Measurements from ENCODE around the gene PMF1. TPM values are rescaled to one million over a fixed set of nuclear protein-coding genes. Genes with fewer than 3 reads are reported as not detected.

PMF1 gene
- total RNA-seq, 1 donor from 2014 or later = 61.4 TPM

DNA sequence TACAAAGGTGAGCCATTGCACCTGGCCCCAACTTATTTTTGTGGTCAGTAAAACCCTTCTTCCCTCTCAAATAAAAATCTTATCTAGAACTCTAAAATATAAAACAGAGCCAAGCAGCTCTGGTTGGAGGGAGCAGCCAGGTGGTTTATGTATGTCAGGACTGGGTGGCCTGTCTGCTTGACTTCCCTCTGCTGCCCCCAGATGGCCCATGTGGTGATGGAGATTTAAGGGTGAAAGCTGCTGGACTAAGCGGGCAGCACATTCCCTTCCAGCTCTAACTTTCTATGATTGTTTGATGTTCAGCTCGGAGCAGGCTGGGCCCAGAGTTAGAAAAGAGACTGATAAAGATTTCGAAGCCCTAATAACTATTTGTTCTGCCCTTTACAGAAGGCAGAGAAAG, 47.0 kb downstream of the PMF1 start:
- intact Hi-C loops (cut with DNase I) = no loop called here
- Histone ChIP-seq H3K4me3 (no peak overlapping the region), H3K4me1 (no peaks in the 10 kb centered on the region), H3K27ac (no peak overlapping the region), H3K27me3 (no peaks in the 10 kb centered on the region), H3K9me3 (no peaks in the 10 kb centered on the region), H3K36me3 (peaks cover 82 to 91% of the 10 kb centered on the region in 2 donors)
- TF ChIP-seq, protein P1, sequence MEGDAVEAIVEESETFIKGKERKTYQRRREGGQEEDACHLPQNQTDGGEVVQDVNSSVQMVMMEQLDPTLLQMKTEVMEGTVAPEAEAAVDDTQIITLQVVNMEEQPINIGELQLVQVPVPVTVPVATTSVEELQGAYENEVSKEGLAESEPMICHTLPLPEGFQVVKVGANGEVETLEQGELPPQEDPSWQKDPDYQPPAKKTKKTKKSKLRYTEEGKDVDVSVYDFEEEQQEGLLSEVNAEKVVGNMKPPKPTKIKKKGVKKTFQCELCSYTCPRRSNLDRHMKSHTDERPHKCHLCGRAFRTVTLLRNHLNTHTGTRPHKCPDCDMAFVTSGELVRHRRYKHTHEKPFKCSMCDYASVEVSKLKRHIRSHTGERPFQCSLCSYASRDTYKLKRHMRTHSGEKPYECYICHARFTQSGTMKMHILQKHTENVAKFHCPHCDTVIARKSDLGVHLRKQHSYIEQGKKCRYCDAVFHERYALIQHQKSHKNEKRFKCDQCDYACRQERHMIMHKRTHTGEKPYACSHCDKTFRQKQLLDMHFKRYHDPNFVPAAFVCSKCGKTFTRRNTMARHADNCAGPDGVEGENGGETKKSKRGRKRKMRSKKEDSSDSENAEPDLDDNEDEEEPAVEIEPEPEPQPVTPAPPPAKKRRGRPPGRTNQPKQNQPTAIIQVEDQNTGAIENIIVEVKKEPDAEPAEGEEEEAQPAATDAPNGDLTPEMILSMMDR (IDR thresholded peaks at IDR 0.05) = no peak
- no peak for DNase-seq (ENCODE audit: low spot score in 2 of 2)

- TF ChIP-seq, protein P1 (IDR thresholded peaks at IDR 0.05) = no peak
- Histone ChIP-seq H3K27ac (no peak overlapping the region), H3K4me1 (no peaks in the 10 kb centered on the region)
Measured at GRCh38 chr1:156260896-156261295, 48.1 kb downstream of the PMF1 start.

GRCh38 chr1:156262461-156263287, 49.9 kb downstream of the PMF1 start:
- intact Hi-C loops (cut with DNase I) = no loop called here

More at GRCh38 chr1:156260896-156261295, 48.1 kb downstream of the PMF1 start:
- H3K9me3 ChIP-seq = no peaks in the 10 kb centered on the region
- intact Hi-C loops (cut with DNase I) = no loop called here
- DNase-seq (ENCODE audit: low spot score in 2 of 2) = no peak
- H3K4me3 ChIP-seq = no peak overlapping the region
- H3K36me3 ChIP-seq = peaks cover 85 to 95% of the 10 kb centered on the region in 2 donors
- H3K27me3 ChIP-seq = no peaks in the 10 kb centered on the region

DNA sequence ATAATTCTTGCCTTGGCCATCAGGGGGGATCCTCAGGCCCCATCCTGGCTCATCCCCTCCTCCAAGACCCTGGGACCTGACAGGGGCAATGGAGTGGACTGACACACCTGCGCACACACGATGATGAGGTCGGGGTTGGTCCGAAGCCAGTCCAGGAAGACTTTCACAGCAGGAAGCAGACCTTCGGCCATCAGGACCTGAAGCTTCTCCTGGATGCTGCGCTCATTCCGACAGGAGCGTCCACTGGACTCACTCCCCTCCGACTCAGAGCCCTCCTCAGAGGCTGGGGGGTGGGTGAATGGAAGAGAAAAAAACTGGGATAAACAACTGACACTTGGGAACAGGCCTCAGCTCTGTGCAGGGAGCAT, 50.5 kb downstream of the PMF1 start:
- no peaks in the 10 kb centered on the region for H3K4me1 ChIP-seq
- H3K27ac ChIP-seq = no peak overlapping the region
- TF ChIP-seq, protein P1 (IDR thresholded peaks at IDR 0.05) = no peak
- peaks cover 89 to 97% of the 10 kb centered on the region in 2 donors for H3K36me3 ChIP-seq
- H3K4me3 ChIP-seq = no peak overlapping the region
- intact Hi-C loops (cut with DNase I) = no loop called here
- no peaks in the 10 kb centered on the region for H3K9me3 ChIP-seq
- DNase-seq (ENCODE audit: low spot score in 2 of 2) = no peak
- H3K27me3 ChIP-seq = no peaks in the 10 kb centered on the region

More at GRCh38 chr1:156262461-156263287, 49.9 kb downstream of the PMF1 start:
- Histone ChIP-seq H3K27ac (no peak overlapping the region), H3K9me3 (no peaks in the 10 kb centered on the region), H3K36me3 (peaks cover 89 to 97% of the 10 kb centered on the region in 2 donors), H3K4me3 (no peak overlapping the region), H3K27me3 (no peaks in the 10 kb centered on the region), H3K4me1 (no peaks in the 10 kb centered on the region)
- TF ChIP-seq, protein P1 (IDR thresholded peaks at IDR 0.05) = no peak
- DNase-seq (ENCODE audit: low spot score in 2 of 2) = no peak

DNA sequence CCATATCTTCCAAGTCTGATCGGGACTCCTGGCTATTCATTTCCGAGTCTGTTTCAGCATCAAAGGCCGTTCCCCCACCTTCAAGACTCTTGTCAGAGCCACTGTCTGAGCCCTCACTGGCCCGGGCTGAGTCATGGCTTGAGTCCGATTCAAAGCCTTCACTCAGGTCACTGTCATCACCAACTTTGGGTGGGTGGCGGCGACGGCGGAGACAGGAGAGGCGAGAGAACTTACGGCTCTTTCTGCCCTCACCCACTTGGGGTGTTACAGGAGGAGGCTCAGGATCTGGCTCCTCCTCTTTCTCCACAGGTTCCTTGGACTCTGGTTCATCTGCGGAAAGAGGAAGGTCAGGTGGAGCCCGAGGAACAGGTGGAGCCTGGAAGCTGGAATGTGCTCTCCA, 53.2 kb downstream of the PMF1 start:
- Histone ChIP-seq H3K27me3 (no peaks in the 10 kb centered on the region), H3K36me3 (peaks cover 74 to 95% of the 10 kb centered on the region in 2 donors), H3K27ac (no peak overlapping the region), H3K4me3 (no peak overlapping the region), H3K4me1 (no peaks in the 10 kb centered on the region), H3K9me3 (no peaks in the 10 kb centered on the region)
- no peak for DNase-seq (ENCODE audit: low spot score in 2 of 2)
- intact Hi-C loops (cut with DNase I) = no loop called here
- TF ChIP-seq, protein P1 (IDR thresholded peaks at IDR 0.05) = no peak
